Measurements from ENCODE around the gene FASTKD1. TPM values are rescaled to one million over a fixed set of nuclear protein-coding genes. Genes with fewer than 3 reads are reported as not detected.
"Not testable (repeated sequence)": the region's sequence is repeated elsewhere in the genome, so short reads cannot be mapped to it uniquely, and the experiment has no call there.

The FASTKD1 gene
- polyA plus RNA-seq, 2 of the 4 experiments (the other 2 are of a cell fraction) = 28.1 to 52.9 TPM

DNA sequence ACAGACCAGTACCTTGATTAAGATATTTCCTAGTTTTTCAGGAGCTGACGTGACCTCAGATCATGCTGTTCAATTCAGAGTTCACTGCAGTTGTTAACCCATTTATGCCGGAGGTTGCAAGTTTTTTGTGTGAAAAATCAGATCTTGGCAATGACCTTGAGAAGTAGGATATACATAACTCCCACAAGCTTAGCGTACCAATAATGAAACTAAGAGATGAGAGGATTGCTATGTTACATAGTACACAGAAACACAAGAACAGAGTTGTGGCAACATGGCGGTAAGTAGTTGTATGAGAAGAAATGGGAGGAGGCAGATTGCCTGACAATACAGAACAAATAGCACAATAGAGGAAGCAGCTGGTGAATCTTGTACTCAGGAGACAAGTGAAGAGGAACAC, 49.6 kb upstream of the FASTKD1 start:
- ChIA-PET POLR2A (no interaction called here), CTCF (interaction anchor here (0.7 to 0.9 kb wide), 2 partner anchors 16 to 54 kb away, joined by 3 read pairs; no protein-coding TSS in a partner anchor)
- ATAC-seq = no peak
- Histone ChIP-seq H3K9me3 (no peaks in the 10 kb centered on the region), H3K4me2 (no peak overlapping the region), H3K4me1 (no peaks in the 10 kb centered on the region), H3K27ac (no peak overlapping the region), H3K4me3 (no peak overlapping the region)
- no peak for FAIRE-seq
- no peak for DNase-seq (ENCODE audit: low read depth in 1 of 2, low spot score in 1 of 2)
- WGBS (ENCODE audit: missing lambda C conversion rate) = 89% methylated on average over 4 of the region's 4 CpGs
- TF ChIP-seq CBX8 (IDR thresholded peaks at IDR 0.05) (no peak), TP53 (CRISPR knock-in tag; IDR thresholded peaks at IDR 0.05) (no peak), EHF (CRISPR knock-in tag; IDR thresholded peaks at IDR 0.05) (no peak), HOXB13 (CRISPR knock-in tag; IDR thresholded peaks at IDR 0.05; ENCODE audit: low read depth) (no peak), TFCP2L1 (CRISPR knock-in tag; IDR thresholded peaks at IDR 0.05) (no peak)
- TF ChIP-seq, protein P1, sequence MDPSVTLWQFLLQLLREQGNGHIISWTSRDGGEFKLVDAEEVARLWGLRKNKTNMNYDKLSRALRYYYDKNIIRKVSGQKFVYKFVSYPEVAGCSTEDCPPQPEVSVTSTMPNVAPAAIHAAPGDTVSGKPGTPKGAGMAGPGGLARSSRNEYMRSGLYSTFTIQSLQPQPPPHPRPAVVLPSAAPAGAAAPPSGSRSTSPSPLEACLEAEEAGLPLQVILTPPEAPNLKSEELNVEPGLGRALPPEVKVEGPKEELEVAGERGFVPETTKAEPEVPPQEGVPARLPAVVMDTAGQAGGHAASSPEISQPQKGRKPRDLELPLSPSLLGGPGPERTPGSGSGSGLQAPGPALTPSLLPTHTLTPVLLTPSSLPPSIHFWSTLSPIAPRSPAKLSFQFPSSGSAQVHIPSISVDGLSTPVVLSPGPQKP (IDR thresholded peaks at IDR 0.05; ENCODE audit: low read depth, low read length) = no peak

DNA sequence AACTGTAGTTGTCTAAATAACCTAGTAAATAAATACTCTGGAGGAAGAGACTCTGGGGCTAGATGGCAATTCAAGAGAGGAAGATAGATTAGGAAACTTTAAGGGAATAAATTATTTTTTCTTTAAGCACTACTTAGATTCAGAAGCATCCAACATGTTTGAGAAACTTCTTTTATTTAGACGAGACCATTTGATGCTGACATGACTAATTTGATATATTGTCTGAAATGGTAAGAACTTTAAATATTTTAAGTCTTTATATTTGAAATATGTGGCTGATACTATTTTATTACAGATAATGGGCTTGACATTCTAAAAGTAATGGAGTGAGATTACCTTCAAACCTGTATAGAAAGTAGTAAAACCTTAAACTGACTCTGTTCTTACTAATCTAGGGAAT, 46.8 kb upstream of the FASTKD1 start:
- Histone ChIP-seq H3K9me3 (no peaks in the 10 kb centered on the region), H3K4me2 (no peak overlapping the region), H3K4me1 (no peaks in the 10 kb centered on the region), H3K4me3 (no peak overlapping the region), H3K27ac (no peak overlapping the region)
- TF ChIP-seq, protein P2, sequence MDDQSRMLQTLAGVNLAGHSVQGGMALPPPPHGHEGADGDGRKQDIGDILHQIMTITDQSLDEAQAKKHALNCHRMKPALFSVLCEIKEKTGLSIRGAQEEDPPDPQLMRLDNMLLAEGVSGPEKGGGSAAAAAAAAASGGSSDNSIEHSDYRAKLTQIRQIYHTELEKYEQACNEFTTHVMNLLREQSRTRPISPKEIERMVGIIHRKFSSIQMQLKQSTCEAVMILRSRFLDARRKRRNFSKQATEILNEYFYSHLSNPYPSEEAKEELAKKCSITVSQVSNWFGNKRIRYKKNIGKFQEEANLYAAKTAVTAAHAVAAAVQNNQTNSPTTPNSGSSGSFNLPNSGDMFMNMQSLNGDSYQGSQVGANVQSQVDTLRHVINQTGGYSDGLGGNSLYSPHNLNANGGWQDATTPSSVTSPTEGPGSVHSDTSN (IDR thresholded peaks at IDR 0.05) = no peak
- TF ChIP-seq, protein P3, sequence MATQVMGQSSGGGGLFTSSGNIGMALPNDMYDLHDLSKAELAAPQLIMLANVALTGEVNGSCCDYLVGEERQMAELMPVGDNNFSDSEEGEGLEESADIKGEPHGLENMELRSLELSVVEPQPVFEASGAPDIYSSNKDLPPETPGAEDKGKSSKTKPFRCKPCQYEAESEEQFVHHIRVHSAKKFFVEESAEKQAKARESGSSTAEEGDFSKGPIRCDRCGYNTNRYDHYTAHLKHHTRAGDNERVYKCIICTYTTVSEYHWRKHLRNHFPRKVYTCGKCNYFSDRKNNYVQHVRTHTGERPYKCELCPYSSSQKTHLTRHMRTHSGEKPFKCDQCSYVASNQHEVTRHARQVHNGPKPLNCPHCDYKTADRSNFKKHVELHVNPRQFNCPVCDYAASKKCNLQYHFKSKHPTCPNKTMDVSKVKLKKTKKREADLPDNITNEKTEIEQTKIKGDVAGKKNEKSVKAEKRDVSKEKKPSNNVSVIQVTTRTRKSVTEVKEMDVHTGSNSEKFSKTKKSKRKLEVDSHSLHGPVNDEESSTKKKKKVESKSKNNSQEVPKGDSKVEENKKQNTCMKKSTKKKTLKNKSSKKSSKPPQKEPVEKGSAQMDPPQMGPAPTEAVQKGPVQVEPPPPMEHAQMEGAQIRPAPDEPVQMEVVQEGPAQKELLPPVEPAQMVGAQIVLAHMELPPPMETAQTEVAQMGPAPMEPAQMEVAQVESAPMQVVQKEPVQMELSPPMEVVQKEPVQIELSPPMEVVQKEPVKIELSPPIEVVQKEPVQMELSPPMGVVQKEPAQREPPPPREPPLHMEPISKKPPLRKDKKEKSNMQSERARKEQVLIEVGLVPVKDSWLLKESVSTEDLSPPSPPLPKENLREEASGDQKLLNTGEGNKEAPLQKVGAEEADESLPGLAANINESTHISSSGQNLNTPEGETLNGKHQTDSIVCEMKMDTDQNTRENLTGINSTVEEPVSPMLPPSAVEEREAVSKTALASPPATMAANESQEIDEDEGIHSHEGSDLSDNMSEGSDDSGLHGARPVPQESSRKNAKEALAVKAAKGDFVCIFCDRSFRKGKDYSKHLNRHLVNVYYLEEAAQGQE (IDR thresholded peaks at IDR 0.05) = no peak
- TF ChIP-seq CEBPB (IDR thresholded peaks at IDR 0.05) (no peak), MAFK (IDR thresholded peaks at IDR 0.05; ENCODE audit: partially characterized antibody) (peak; percentile 54), RNF2 (IDR thresholded peaks at IDR 0.05; ENCODE audit: borderline replicate concordance, low read depth) (no peak)
- WGBS (ENCODE audit: missing lambda C conversion rate) = 84% methylated on average over 1 of the region's 1 CpG
- DNase-seq (ENCODE audit: low read depth in 1 of 2, low spot score in 1 of 2) (no peak), FAIRE-seq (no peak), ATAC-seq (no peak)
- ChIA-PET CTCF (no interaction called here), POLR2A (no interaction called here)

DNA sequence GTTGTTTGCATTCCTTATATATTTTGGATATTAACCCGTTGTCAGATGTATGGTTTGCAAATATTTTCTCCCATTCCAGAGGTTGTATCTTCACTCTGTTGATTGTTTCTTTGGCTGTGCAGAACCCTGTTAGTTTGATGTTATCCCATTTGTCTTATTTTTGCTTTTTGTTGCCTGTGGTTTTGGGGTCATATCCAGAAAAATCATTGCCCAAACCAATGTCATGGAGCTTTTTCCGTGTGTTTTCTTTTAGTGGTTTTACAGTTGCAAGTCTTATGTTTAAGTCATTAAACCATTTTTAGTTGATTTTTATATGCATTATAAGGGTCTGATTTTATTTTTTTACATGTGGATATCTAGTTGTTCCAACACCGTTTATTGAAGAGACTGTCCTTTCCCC, 46.3 kb upstream of the FASTKD1 start:
- ChIA-PET POLR2A (no interaction called here), CTCF (interaction anchor here (1.2 kb wide), 1 partner anchor 35 kb away, joined by 3 read pairs; no protein-coding TSS in a partner anchor)
- TF ChIP-seq, protein P4, sequence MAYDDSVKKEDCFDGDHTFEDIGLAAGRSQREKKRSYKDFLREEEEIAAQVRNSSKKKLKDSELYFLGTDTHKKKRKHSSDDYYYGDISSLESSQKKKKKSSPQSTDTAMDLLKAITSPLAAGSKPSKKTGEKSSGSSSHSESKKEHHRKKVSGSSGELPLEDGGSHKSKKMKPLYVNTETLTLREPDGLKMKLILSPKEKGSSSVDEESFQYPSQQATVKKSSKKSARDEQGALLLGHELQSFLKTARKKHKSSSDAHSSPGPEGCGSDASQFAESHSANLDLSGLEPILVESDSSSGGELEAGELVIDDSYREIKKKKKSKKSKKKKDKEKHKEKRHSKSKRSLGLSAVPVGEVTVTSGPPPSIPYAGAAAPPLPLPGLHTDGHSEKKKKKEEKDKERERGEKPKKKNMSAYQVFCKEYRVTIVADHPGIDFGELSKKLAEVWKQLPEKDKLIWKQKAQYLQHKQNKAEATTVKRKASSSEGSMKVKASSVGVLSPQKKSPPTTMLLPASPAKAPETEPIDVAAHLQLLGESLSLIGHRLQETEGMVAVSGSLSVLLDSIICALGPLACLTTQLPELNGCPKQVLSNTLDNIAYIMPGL (CRISPR knock-in tag; IDR thresholded peaks at IDR 0.05; ENCODE audit: borderline replicate concordance) = no peak
- TF ChIP-seq ESRRA (IDR thresholded peaks at IDR 0.05; ENCODE audit: borderline replicate concordance, low read length) = no peak
- no peak for TF ChIP-seq RARB (CRISPR knock-in tag; IDR thresholded peaks at IDR 0.05)
- DNase-seq (ENCODE audit: low read depth in 1 of 2, low spot score in 1 of 2) (no peak), ATAC-seq (no peak), FAIRE-seq (no peak)
- Histone ChIP-seq H3K27ac (no peak overlapping the region), H3K4me2 (no peak overlapping the region), H3K4me1 (no peaks in the 10 kb centered on the region), H3K4me3 (no peak overlapping the region), H3K9me3 (no peaks in the 10 kb centered on the region)
- 58% methylated on average over 3 of the region's 3 CpGs for WGBS (ENCODE audit: missing lambda C conversion rate)

DNA sequence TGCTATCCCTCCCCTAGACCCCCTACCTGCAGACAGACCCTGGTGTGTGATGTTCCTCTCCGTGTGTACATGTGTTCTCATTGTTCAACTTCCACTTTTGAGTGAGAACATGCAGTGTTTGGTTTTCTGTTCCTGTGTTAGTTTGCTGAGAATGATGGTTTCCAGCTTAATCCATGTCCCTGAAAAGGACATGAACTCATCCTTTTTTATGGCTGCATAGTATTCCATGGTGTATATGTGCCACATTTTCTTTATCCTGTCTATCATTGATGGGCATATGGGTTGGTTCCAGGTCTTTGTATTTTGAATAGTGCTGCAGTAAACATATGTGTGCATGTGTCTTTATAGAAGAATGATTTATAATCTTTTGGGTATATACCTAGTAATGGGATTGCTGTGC, 42.3 kb upstream of the FASTKD1 start:
- ATAC-seq; DNase-seq (ENCODE audit: low read depth in 1 of 2, low spot score in 1 of 2); H3K27ac ChIP-seq; H3K4me3 ChIP-seq; CTCF ChIA-PET; POLR2A ChIA-PET; H3K4me2 ChIP-seq; FAIRE-seq; H3K9me3 ChIP-seq; H3K4me1 ChIP-seq: not testable (repeated sequence)
- 95% methylated on average over 1 of the region's 1 CpG for WGBS (ENCODE audit: missing lambda C conversion rate)

Measured in A549 (cell line).